GM10266 (cell line): ENCODE results near the gene CCNG2.
"Not testable (repeated sequence)": the region's sequence is repeated elsewhere in the genome, so short reads cannot be mapped to it uniquely, and the experiment has no call there.

Source experiments
- DNase-seq: peaks from one replicate; pipeline ENCODE4 v3.0.0; 2012; ENCODE audit errors: extremely low spot score
- TF ChIP-seq, protein P1 (sequence below): IDR thresholded peaks from 2 replicates; pipeline ENCODE4 v1.5.1; 2012; ENCODE audit warnings: mild to moderate bottlenecking, low read depth; ENCODE audit not compliant: control insufficient read depth, insufficient read depth; ENCODE audit errors: missing control alignments

CCNG2 gene

DNA sequence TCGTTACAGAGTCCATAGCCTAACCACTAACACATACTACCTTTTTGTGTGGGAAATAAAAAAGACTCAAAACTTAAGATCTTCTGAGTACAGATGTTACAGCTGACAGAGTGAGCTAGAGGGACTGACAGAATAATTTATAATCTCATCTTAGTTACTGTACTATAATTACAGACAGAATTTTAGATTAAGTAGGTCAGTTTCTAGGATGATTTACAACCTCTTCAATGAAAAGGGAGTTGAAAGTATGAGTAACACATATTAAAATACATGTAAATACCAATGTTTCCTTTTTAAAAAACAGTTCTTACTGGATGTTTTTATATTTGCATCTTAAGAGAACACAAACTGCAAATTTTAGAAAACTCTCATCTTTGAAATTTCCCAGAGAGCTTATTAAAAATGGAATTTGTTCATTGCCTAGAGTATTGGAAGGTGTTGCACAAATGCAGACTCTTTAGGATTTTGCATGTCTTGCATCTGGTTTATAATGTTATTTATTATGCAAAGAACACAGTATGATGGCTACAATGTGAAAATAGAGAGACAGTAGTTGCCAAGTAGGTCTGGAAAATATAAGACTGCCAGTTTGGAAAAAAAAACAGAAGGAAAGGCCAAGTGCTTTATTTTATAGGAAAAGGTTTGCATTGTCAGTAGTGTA is 24.2 kb upstream of the CCNG2 start:
- TF ChIP-seq, protein P1, sequence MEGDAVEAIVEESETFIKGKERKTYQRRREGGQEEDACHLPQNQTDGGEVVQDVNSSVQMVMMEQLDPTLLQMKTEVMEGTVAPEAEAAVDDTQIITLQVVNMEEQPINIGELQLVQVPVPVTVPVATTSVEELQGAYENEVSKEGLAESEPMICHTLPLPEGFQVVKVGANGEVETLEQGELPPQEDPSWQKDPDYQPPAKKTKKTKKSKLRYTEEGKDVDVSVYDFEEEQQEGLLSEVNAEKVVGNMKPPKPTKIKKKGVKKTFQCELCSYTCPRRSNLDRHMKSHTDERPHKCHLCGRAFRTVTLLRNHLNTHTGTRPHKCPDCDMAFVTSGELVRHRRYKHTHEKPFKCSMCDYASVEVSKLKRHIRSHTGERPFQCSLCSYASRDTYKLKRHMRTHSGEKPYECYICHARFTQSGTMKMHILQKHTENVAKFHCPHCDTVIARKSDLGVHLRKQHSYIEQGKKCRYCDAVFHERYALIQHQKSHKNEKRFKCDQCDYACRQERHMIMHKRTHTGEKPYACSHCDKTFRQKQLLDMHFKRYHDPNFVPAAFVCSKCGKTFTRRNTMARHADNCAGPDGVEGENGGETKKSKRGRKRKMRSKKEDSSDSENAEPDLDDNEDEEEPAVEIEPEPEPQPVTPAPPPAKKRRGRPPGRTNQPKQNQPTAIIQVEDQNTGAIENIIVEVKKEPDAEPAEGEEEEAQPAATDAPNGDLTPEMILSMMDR, result no peak

DNA sequence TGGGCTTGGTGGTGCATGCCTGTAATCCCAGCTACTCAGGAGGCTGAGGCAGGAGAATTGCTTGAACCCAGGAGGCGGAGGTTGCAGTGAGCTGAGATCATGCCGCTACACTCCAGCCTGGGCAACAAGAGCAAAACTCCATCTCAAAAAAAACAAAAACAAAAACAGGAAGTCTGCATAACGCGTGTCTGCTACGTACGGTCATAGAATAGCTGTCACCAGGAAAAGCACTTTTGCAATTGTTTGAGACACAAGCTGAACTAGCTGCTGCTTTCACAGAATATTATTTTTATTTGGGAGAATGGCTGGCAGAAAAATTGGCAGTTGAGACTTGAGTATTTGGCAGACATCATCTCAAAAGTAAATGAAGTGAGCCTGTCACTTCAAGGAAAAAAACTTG is 19.6 kb upstream of the CCNG2 start:
- not testable (repeated sequence) for DNase-seq

More for the DNA sequence above, 24.2 kb upstream of the CCNG2 start:
- DNase-seq, result no peak

DNA sequence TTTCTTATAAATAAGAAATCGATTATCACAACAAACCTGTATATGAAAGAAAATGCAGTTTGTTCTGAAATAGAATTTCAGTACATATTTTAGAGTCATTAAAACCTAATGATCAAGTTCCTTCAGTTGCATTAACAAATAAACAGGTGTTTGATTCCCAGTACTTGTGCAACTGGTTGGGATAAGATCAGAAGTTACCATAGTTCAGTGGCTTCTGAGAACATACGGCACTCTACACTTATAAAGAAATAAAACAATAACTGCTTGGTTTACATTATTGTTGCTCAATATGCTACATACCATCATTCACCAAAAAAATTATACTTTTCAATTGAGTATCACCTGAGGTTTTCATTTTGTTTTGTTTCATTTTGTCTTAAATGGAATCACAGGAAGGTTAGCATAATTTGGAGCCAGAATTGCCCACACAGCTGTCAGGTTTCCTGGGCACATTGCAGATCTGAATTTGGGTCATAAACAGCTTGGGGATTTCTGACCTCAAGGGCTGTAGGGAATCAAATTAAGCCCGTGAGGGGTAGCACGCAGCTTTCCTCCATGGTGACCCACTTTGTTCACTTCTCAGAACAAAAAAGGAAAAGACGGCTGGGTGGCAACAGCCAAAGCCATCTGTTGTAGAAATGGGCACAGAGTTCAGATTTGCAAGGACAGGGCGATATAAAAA is 14.9 kb upstream of the CCNG2 start:
- TF ChIP-seq, protein P1, result no peak
- DNase-seq, result no peak

DNA sequence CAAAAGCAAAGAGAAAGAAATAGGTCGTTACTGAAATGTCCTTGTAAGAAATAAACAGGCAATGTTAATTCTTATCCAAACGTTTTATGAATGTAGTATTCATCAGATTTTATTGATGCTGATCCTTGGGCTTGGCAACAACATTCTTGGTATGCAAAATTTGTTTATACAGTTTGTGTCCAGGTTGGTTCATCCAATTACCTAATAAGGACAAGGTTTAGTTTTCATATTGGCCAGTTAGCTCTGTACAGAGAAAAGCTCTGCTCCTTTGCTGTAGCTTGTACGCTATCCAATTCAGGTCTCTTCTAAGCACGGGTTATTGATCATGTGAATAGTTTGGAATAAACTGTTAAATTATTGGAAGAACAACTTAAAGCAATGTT is 14.4 kb upstream of the CCNG2 start:
- DNase-seq, result no peak
- TF ChIP-seq, protein P1, result no peak

DNA sequence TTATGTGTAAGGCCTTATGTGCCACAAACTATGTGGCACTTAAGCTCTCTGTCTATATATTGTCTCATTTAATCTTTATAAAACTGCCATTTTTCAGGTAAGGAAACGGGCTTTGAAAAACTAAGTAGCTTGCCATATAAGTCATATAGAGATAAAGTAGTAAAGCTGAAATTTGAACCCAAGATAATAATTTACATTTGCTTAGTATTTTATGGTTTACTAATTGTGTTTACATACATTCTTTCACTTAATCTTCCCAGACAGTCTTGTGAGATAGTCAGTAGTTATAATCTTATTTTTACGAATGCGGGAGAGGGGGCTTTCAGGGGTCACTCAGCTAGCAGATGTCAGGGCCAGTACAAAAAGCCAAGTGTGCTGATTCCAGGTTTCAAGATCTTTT is 13.9 kb upstream of the CCNG2 start:
- TF ChIP-seq, protein P1, result no peak
- no peak for DNase-seq

DNA sequence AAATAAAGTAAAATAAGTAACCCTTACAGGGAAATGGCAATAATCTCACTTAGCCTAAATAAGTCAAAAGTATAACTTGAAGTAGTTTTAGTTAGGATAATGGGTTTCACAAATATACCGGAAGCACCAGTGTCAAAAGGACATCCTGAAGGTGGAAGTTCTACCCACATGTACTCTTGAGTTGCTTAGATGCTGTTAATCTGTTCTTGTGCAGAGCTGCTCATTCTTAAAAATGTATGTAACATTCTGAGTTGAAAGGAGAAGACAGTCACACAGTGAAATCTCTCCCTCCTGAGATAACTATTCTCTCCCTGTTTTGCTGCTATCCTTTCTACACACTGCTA is 11.2 kb upstream of the CCNG2 start:
- TF ChIP-seq, protein P1, result no peak
- DNase-seq, result no peak

DNA sequence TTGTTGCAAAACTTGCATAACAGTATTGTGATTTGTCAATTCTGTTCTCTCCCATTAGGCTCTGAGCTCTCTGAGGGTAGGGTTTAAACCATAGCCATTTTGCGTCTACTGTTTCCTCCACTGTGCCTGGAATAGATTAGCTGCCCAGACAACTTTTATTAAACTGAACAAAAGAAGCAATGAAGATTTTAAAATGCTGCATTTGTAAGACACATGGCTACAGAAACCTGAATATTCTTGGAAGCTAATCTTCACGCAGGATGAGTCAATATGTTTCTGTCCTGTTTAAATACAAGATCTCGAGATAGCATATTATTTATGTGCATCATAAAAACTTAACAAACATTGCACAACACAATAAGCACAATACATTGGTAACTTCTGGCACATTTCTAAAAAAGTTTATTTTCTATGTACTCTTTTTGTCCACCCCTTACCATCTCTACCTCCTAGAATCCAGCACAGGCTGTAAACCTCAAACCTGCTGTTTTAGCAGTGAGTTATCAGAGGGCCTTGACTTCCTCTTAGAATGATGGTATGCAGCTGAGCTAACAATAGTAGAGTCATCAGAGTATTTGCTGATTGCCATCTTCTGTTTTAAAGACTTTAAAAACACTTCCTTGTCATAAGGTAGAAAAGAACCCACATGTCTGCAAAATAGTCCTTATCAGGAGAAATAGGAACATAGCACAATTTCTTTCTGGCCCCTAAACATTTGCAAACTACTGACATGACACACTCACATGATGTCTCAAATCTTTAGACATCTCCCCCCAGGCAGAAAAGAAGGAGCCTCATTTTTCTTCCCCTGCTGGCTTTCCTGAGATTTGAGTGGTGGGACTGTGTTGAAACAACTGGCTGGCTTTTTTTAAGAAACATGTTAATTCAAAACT is 10.6 kb upstream of the CCNG2 start:
- no peak for DNase-seq
- TF ChIP-seq, protein P1, result no peak
